ENCODE measurements around the gene C11orf91.

DNA sequence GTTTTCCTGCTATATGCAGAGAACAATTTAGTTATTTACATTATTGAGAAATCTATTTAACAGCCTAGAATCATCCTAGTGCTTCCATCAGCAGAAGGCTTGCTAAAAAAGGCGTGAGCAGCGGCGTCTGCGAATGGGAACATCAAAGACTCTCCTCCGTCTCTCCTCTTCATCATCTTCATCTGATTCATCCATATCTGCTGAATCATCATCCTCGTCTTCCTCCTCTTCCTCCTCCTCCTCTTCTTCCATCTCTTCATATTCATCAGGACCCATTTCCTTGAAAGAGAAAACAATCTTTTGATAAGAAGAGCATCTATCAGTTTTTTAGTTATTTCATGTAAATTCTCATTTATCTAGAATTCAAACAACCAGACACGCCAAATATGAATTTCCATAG is 41.2 kb upstream of the C11orf91 start:
- TF ChIP-seq, protein P1, sequence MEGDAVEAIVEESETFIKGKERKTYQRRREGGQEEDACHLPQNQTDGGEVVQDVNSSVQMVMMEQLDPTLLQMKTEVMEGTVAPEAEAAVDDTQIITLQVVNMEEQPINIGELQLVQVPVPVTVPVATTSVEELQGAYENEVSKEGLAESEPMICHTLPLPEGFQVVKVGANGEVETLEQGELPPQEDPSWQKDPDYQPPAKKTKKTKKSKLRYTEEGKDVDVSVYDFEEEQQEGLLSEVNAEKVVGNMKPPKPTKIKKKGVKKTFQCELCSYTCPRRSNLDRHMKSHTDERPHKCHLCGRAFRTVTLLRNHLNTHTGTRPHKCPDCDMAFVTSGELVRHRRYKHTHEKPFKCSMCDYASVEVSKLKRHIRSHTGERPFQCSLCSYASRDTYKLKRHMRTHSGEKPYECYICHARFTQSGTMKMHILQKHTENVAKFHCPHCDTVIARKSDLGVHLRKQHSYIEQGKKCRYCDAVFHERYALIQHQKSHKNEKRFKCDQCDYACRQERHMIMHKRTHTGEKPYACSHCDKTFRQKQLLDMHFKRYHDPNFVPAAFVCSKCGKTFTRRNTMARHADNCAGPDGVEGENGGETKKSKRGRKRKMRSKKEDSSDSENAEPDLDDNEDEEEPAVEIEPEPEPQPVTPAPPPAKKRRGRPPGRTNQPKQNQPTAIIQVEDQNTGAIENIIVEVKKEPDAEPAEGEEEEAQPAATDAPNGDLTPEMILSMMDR (IDR thresholded peaks at IDR 0.05; ENCODE audit: low read depth, low read length): no peak
- TF ChIP-seq POLR2A (IDR thresholded peaks at IDR 0.05; ENCODE audit: extremely low read depth, insufficient read length) (no peak), MYC (IDR thresholded peaks at IDR 0.05; ENCODE audit: low read depth, low read length) (no peak)
- TF ChIP-seq, protein P2, sequence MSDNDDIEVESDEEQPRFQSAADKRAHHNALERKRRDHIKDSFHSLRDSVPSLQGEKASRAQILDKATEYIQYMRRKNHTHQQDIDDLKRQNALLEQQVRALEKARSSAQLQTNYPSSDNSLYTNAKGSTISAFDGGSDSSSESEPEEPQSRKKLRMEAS (IDR thresholded peaks at IDR 0.05; ENCODE audit: low read depth, low read length): no peak
